ENCODE data around the gene TMSB4X. TPM values are rescaled to one million over a fixed set of nuclear protein-coding genes. Genes with fewer than 3 reads are reported as not detected.
A peak's percentile ranks its signal among the peaks of the same experiment; 100 is the strongest.
"Not testable (repeated sequence)": the region's sequence is repeated elsewhere in the genome, so short reads cannot be mapped to it uniquely, and the experiment has no call there.

The TMSB4X gene
- total RNA-seq, 1 donor from 2014 or later = 2,397 TPM

GRCh38 chrX:13009844-13010243, 34.9 kb downstream of the TMSB4X start:
- H3K9me3 ChIP-seq = no peaks in the 10 kb centered on the region
- no peaks in the 10 kb centered on the region for H3K36me3 ChIP-seq
- no peak for DNase-seq (ENCODE audit: low spot score in 2 of 2)
- H3K4me3 ChIP-seq = no peak overlapping the region
- H3K4me1 ChIP-seq = peaks cover 0 to 15% of the 10 kb centered on the region in 2 donors
- H3K27ac ChIP-seq = peak overlapping the region in 1 of 2 donors; percentile 35
- H3K27me3 ChIP-seq = no peaks in the 10 kb centered on the region
- TF ChIP-seq CTCF (IDR thresholded peaks at IDR 0.05) = no peak
- intact Hi-C loops (cut with DNase I) = loop anchor here (5.0 kb wide), 1 partner anchor 67 kb away; no protein-coding TSS in a partner anchor

GRCh38 chrX:13010546-13010945, 35.6 kb downstream of the TMSB4X start:
- DNase-seq (ENCODE audit: low spot score in 2 of 2) = no peak
- Histone ChIP-seq H3K9me3 (no peaks in the 10 kb centered on the region), H3K36me3 (no peaks in the 10 kb centered on the region), H3K27ac (no peak overlapping the region), H3K4me1 (peaks cover 0 to 15% of the 10 kb centered on the region in 2 donors), H3K27me3 (no peaks in the 10 kb centered on the region), H3K4me3 (no peak overlapping the region)
- TF ChIP-seq CTCF (IDR thresholded peaks at IDR 0.05) = no peak
- intact Hi-C loops (cut with DNase I) = no loop called here

GRCh38 chrX:13013363-13014110, 38.6 kb downstream of the TMSB4X start:
- Histone ChIP-seq H3K27me3 (no peaks in the 10 kb centered on the region), H3K4me1 (no peaks in the 10 kb centered on the region), H3K9me3 (no peaks in the 10 kb centered on the region), H3K4me3 (no peak overlapping the region), H3K27ac (no peak overlapping the region), H3K36me3 (no peaks in the 10 kb centered on the region)
- DNase-seq (ENCODE audit: low spot score in 2 of 2) = no peak
- TF ChIP-seq CTCF (IDR thresholded peaks at IDR 0.05) = no peak
- intact Hi-C loops (cut with DNase I) = no loop called here

DNA sequence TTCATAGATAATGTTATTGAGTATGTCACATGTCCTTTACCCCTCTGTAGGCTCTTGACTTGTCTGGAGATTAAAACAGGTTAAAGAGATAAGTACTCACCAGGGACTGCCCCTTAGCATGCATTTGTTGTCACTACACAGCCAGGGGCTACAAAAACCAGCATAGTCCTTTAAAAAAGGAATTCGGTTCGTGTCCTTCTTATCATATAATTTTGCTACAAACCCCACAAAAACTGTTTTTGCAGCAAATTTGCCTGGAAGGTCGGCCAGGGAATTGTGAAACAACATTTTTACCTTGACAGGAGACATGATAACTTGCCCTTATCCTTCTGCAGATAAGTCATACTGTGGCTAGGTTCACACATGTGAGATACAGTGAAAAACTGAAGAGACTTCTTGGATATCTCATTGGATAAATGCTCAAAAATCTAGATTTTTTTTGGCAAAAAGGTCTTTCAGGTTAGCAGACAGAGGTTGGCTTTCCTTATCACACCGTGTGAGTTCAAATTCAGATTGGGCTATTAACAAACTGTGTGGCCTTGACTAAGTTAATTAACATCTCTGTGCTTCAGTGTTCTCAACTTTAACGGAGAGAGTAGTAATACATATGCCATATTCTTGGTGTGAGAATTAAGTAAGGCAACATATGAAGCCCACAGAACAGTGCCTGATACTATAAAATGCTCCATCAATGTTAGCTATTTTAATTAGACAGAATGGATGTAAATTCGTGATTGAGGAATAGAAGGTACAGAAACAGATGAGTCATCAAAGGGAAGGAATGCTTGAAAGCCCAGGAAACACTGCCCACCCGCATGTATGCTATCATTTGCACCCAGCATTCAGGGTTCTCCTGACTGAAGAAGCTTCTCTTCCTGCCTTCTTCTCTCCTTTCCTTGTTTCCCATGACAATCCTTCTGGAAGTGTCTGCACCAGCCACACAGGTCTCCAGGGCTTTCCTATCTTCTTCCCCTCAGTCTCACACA, 39.5 kb downstream of the TMSB4X start:
- no peak for DNase-seq (ENCODE audit: low spot score in 2 of 2)
- no peaks in the 10 kb centered on the region for H3K9me3 ChIP-seq
- H3K27me3 ChIP-seq = no peaks in the 10 kb centered on the region
- H3K27ac ChIP-seq = no peak overlapping the region
- no peaks in the 10 kb centered on the region for H3K4me1 ChIP-seq
- intact Hi-C loops (cut with DNase I) = no loop called here
- H3K36me3 ChIP-seq = no peaks in the 10 kb centered on the region
- no peak for TF ChIP-seq CTCF (IDR thresholded peaks at IDR 0.05)
- H3K4me3 ChIP-seq = no peak overlapping the region

DNA sequence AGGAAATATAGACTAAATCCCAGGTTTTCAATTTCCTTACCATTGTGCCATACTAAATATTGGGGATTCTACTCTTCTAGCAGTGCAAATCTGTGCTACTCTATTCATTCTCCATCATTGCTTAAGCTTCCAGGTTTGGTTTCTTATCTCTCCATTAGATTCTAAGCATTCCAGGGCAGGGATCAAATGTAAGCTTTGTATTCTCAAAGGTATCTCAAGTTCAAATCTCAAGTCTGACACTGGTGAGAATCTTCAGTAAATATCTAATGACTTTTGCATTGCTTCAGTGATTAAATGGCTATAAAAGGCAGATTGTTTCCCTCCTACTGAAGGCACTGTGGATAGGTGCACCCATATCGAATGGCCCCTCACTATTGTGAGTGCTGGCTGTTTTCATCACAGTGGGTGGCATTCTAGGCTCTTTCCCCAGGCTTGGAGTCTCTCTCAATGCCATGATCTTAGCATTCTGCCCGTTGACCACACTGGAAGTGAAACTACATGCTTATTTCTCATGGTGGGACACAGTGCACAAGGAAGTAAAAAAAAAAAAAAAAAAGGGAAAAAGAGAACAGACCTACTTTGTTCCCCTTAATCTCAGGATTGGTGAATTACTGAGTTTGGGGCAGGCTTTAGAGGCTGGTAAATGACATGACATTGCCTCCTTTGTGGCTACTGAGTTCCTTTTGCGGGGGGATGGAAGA, 40.8 kb downstream of the TMSB4X start:
- intact Hi-C loops (cut with DNase I) = no loop called here
- Histone ChIP-seq H3K4me3 (no peak overlapping the region), H3K27me3 (no peaks in the 10 kb centered on the region), H3K27ac (no peak overlapping the region), H3K9me3 (no peaks in the 10 kb centered on the region), H3K36me3 (no peaks in the 10 kb centered on the region), H3K4me1 (no peaks in the 10 kb centered on the region)
- TF ChIP-seq CTCF (IDR thresholded peaks at IDR 0.05) = no peak
- DNase-seq (ENCODE audit: low spot score in 2 of 2) = no peak

DNA sequence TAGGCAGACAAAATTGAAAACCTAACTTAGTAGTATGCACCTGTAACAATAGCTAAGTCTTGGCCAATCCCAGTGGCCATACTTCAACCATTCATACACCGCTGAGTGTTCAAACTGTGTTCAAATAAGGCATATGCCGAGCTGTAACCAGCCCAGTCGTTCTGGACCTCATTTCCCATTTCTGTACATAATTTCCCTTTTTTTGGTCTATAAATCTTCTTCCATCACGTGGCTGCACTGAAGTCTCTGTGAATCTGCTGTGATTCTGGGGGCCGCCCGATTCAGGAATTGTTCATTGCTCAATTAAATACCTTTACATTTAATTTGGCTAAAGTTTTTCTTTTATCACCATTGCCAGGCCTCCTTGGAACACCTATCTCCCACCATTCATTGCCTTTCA, 41.8 kb downstream of the TMSB4X start:
- H3K36me3 ChIP-seq; H3K9me3 ChIP-seq; H3K27me3 ChIP-seq; H3K4me3 ChIP-seq; H3K27ac ChIP-seq; H3K4me1 ChIP-seq; DNase-seq (ENCODE audit: low spot score in 2 of 2); intact Hi-C loops (cut with DNase I): not testable (repeated sequence)
